Measurements from ENCODE around the gene KCNN2.

Gene KCNN2

GRCh38 chr5:114467171-114467570 is 105.3 kb downstream of the KCNN2 start:
- TF ChIP-seq POLR2AphosphoS5 (IDR thresholded peaks at IDR 0.05; ENCODE audit: low read depth) (no peak), GABPA (IDR thresholded peaks at IDR 0.05; ENCODE audit: low read depth) (no peak), CTCF (IDR thresholded peaks at IDR 0.05; ENCODE audit: insufficient read depth, low read length) (no peak), SPI1 (IDR thresholded peaks at IDR 0.05; ENCODE audit: borderline replicate concordance, low read depth) (no peak)
- Histone ChIP-seq H3K27ac (replicated peaks) (no peak overlapping the region), H3K27me3 (ENCODE audit: insufficient read depth, poor library complexity, severe bottlenecking) (no peaks in the 10 kb centered on the region), H3K4me3 (replicated peaks; ENCODE audit: insufficient read depth, low read length) (no peak overlapping the region)
- DNase-seq (ENCODE audit: low read depth in 1 of 2, low spot score in 1 of 2): no peak

GRCh38 chr5:114467729-114468128 is 105.9 kb downstream of the KCNN2 start:
- no peak overlapping the region for H3K27ac ChIP-seq (replicated peaks)
- TF ChIP-seq SPI1 (IDR thresholded peaks at IDR 0.05; ENCODE audit: borderline replicate concordance, low read depth): no peak
- no peak for TF ChIP-seq POLR2AphosphoS5 (IDR thresholded peaks at IDR 0.05; ENCODE audit: low read depth)
- TF ChIP-seq GABPA (IDR thresholded peaks at IDR 0.05; ENCODE audit: low read depth): no peak
- no peak for TF ChIP-seq CTCF (IDR thresholded peaks at IDR 0.05; ENCODE audit: insufficient read depth, low read length)
- no peak for TF ChIP-seq REST (IDR thresholded peaks at IDR 0.05; ENCODE audit: insufficient replicate concordance, low read depth)
- H3K27me3 ChIP-seq (ENCODE audit: insufficient read depth, poor library complexity, severe bottlenecking): no peaks in the 10 kb centered on the region
- H3K4me3 ChIP-seq (replicated peaks; ENCODE audit: insufficient read depth, low read length): no peak overlapping the region
- DNase-seq (ENCODE audit: low read depth in 1 of 2, low spot score in 1 of 2): no peak

- TF ChIP-seq POLR2AphosphoS5 (IDR thresholded peaks at IDR 0.05; ENCODE audit: low read depth) (no peak), SPI1 (IDR thresholded peaks at IDR 0.05; ENCODE audit: borderline replicate concordance, low read depth) (no peak), GABPA (IDR thresholded peaks at IDR 0.05; ENCODE audit: low read depth) (no peak), REST (IDR thresholded peaks at IDR 0.05; ENCODE audit: insufficient replicate concordance, low read depth) (no peak), CTCF (IDR thresholded peaks at IDR 0.05; ENCODE audit: insufficient read depth, low read length) (no peak)
- no peak for DNase-seq (ENCODE audit: low read depth in 1 of 2, low spot score in 1 of 2)
- no peak overlapping the region for H3K27ac ChIP-seq (replicated peaks)
- no peak overlapping the region for H3K4me3 ChIP-seq (replicated peaks; ENCODE audit: insufficient read depth, low read length)
- H3K27me3 ChIP-seq (ENCODE audit: insufficient read depth, poor library complexity, severe bottlenecking): no peaks in the 10 kb centered on the region
These were observed 107.5 kb downstream of the KCNN2 start for GRCh38 chr5:114469372-114469771.

GRCh38 chr5:114471529-114471928 is 109.7 kb downstream of the KCNN2 start:
- no peak for TF ChIP-seq CTCF (IDR thresholded peaks at IDR 0.05; ENCODE audit: insufficient read depth, low read length)
- no peak overlapping the region for H3K27ac ChIP-seq (replicated peaks)
- no peaks in the 10 kb centered on the region for H3K27me3 ChIP-seq (ENCODE audit: insufficient read depth, poor library complexity, severe bottlenecking)
- DNase-seq (ENCODE audit: low read depth in 1 of 2, low spot score in 1 of 2): no peak
- H3K4me3 ChIP-seq (replicated peaks; ENCODE audit: insufficient read depth, low read length): no peak overlapping the region
